CD4-positive, alpha-beta T cell treated with Interleukin-10 for 1 hour (primary cell): Measurements from ENCODE around the gene APBB2.
"Not testable (repeated sequence)": the region's sequence is repeated elsewhere in the genome, so short reads cannot be mapped to it uniquely, and the experiment has no call there.

ENCODE experiments used
- DNase-seq: peaks from one replicate; pipeline ENCODE4 v3.0.0-alpha.2; 2020

Gene APBB2

GRCh38 chr4:41052287-41052686, 162.1 kb downstream of the APBB2 start:
- no peak for DNase-seq

- no peak for DNase-seq
These were observed 163.2 kb downstream of the APBB2 start for GRCh38 chr4:41050880-41051775.

GRCh38 chr4:41050116-41050515, 164.2 kb downstream of the APBB2 start:
- DNase-seq: no peak

- not testable (repeated sequence) for DNase-seq
These were observed 165.2 kb downstream of the APBB2 start for GRCh38 chr4:41049176-41049575.

- no peak for DNase-seq
These were observed 169.6 kb downstream of the APBB2 start for GRCh38 chr4:41044791-41045190.

- no peak for DNase-seq
These were observed 170.2 kb downstream of the APBB2 start for GRCh38 chr4:41044165-41044564.

- no peak for DNase-seq
These were observed 170.9 kb downstream of the APBB2 start for GRCh38 chr4:41043465-41043864.

GRCh38 chr4:41041551-41041950, 172.8 kb downstream of the APBB2 start:
- no peak for DNase-seq

- DNase-seq: no peak
These were observed 175.0 kb downstream of the APBB2 start for GRCh38 chr4:41039317-41039716.

GRCh38 chr4:41038304-41038703, 176.0 kb downstream of the APBB2 start:
- DNase-seq: no peak

GRCh38 chr4:41029098-41029497, 185.2 kb downstream of the APBB2 start:
- DNase-seq: no peak

GRCh38 chr4:41028392-41029076, 185.8 kb downstream of the APBB2 start:
- no peak for DNase-seq

GRCh38 chr4:41026971-41027370, 187.4 kb downstream of the APBB2 start:
- no peak for DNase-seq

- DNase-seq: no peak
These were observed 188.5 kb downstream of the APBB2 start for GRCh38 chr4:41025824-41026223.

GRCh38 chr4:41024556-41025491, 189.5 kb downstream of the APBB2 start:
- DNase-seq: no peak

GRCh38 chr4:41022116-41022515, 192.2 kb downstream of the APBB2 start:
- no peak for DNase-seq

- DNase-seq: no peak
These were observed 199.2 kb downstream of the APBB2 start for GRCh38 chr4:41015016-41015675.

- DNase-seq: no peak
These were observed 200.2 kb downstream of the APBB2 start for GRCh38 chr4:41014158-41014557.

GRCh38 chr4:41013746-41014145, 200.6 kb downstream of the APBB2 start:
- DNase-seq: no peak

- no peak for DNase-seq
These were observed 201.4 kb downstream of the APBB2 start for GRCh38 chr4:41012911-41013310.

- DNase-seq: no peak
These were observed 202.0 kb downstream of the APBB2 start for GRCh38 chr4:41012293-41012692.

- DNase-seq: no peak
These were observed 204.9 kb downstream of the APBB2 start for GRCh38 chr4:41009411-41009810.

GRCh38 chr4:41006141-41006540, 208.2 kb downstream of the APBB2 start:
- no peak for DNase-seq
